ENCODE data around the gene CT55.
"Not testable (repeated sequence)": the region's sequence is repeated elsewhere in the genome, so short reads cannot be mapped to it uniquely, and the experiment has no call there.

CT55 gene

DNA sequence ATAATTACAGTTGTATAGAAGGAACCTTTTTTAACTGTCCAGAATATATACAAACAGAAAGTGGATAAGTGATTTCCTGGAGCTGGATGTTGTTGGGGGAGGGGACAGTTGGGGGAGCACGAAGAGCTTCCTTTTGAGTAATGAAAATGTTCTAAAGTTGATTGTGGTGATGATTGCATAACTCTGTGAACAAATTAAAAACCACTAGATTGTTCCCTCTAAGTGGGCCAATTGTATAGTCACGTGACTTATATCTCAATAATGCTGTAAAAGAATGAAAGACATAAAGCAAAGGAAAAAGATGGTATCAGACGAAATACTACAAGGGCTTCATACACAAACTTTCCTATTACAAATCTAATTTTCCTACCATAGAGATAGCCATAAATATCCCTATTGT, 2.7 kb downstream of the CT55 start:
- H3K4me1 ChIP-seq (ENCODE audit: control insufficient read depth, insufficient read depth, low read length, unreplicated experiment) = no peaks in the 10 kb centered on the region
- no peak overlapping the region for H2AFZ ChIP-seq (ENCODE audit: low read length, unreplicated experiment)
- no peaks in the 10 kb centered on the region for H3K36me3 ChIP-seq (ENCODE audit: insufficient read depth, low read length)
- no peak overlapping the region for H3K4me3 ChIP-seq (ENCODE audit: low read depth, low read length)
- H3K27ac ChIP-seq (ENCODE audit: low read depth, low read length) = no peak overlapping the region
- no peaks in the 10 kb centered on the region for H3K79me2 ChIP-seq (ENCODE audit: control insufficient read depth, insufficient read depth, low read length, unreplicated experiment)
- H3K27me3 ChIP-seq (ENCODE audit: insufficient read depth, low read length) = no peaks in the 10 kb centered on the region

DNA sequence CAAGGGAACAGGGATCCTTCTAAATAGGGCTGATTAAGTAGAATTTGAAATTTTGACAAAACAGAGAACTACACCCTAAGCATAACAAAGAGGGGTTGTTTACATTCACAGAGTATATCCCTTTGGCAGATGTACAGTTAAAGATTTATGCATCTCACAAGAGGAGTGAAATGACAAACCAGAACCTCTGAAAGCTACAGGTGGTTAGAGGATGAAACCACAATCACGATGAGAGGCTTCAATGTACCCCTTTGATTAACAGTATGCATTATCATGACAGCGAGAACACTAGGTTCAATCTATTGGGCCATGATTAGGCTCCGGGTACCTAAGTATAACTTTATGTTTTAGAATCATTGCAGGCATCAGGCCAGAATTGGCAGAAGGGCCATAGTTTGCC, 16.5 kb downstream of the CT55 start:
- H3K4me1 ChIP-seq (ENCODE audit: control insufficient read depth, insufficient read depth, low read length, unreplicated experiment); H3K27me3 ChIP-seq (ENCODE audit: insufficient read depth, low read length); H2AFZ ChIP-seq (ENCODE audit: low read length, unreplicated experiment); H3K79me2 ChIP-seq (ENCODE audit: control insufficient read depth, insufficient read depth, low read length, unreplicated experiment); H3K4me3 ChIP-seq (ENCODE audit: low read depth, low read length); H3K27ac ChIP-seq (ENCODE audit: low read depth, low read length); H3K36me3 ChIP-seq (ENCODE audit: insufficient read depth, low read length): not testable (repeated sequence)

DNA sequence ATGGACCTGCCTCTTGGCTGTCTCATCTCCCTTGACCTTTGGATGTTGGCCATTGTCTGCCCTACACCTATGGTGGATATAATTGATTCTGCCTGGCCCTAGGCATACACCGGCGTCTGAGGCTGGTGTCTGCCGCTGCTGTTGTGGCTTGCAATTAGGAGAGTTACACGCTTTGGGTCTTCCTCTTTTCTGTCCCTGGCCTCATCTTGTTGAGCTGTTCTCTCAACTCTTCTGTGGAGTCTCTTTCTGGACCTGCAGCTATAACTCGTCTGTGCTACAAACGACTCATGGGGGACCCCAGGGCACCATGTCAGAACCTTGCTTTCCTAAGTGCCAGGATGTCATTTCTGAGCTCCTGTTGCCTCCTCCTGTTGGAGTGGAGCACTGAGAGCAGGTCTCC, 45.1 kb downstream of the CT55 start:
- not testable (repeated sequence) for H3K4me1 ChIP-seq (ENCODE audit: control insufficient read depth, insufficient read depth, low read length, unreplicated experiment); H2AFZ ChIP-seq (ENCODE audit: low read length, unreplicated experiment); H3K27ac ChIP-seq (ENCODE audit: low read depth, low read length); H3K27me3 ChIP-seq (ENCODE audit: insufficient read depth, low read length); H3K4me3 ChIP-seq (ENCODE audit: low read depth, low read length); H3K36me3 ChIP-seq (ENCODE audit: insufficient read depth, low read length); H3K79me2 ChIP-seq (ENCODE audit: control insufficient read depth, insufficient read depth, low read length, unreplicated experiment)

DNA sequence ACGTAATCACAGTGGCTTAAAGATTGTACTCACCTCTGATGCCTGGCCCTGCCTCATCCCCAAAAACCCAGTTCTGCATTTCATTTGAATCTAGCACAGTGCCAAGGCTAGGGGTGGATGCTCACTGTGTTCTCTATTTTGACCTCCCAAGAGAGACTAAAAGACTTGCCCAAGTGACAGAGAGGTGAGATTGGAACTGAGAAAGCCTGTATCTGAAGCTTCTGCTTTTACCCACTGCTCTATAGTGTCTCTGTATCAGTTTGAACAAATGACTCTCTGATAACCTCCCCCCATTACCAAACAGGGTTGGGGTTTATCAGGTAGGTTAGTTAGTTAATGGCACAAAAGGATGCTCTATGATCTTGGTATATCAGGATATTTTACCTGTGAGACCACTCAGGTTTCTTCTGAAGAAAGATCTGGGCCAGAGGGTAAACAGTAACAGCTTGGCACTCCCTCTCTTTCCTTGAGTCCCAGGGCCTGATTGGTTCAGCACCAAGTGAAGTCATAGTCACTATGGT, 51.1 kb downstream of the CT55 start, which contains the start of gene ETDB:
Gene ETDB, minus strand, starts transcription at position 471 of the 521 bp plus-strand sequence. CDS start 1,265 bp downstream, outside the sequence.
- not testable (repeated sequence) for H3K79me2 ChIP-seq (ENCODE audit: control insufficient read depth, insufficient read depth, low read length, unreplicated experiment); H3K36me3 ChIP-seq (ENCODE audit: insufficient read depth, low read length); H3K27ac ChIP-seq (ENCODE audit: low read depth, low read length); H3K27me3 ChIP-seq (ENCODE audit: insufficient read depth, low read length); H3K4me3 ChIP-seq (ENCODE audit: low read depth, low read length); H3K4me1 ChIP-seq (ENCODE audit: control insufficient read depth, insufficient read depth, low read length, unreplicated experiment); H2AFZ ChIP-seq (ENCODE audit: low read length, unreplicated experiment)

- H3K27ac ChIP-seq (ENCODE audit: low read depth, low read length); H3K4me1 ChIP-seq (ENCODE audit: control insufficient read depth, insufficient read depth, low read length, unreplicated experiment); H3K27me3 ChIP-seq (ENCODE audit: insufficient read depth, low read length); H3K79me2 ChIP-seq (ENCODE audit: control insufficient read depth, insufficient read depth, low read length, unreplicated experiment); H3K4me3 ChIP-seq (ENCODE audit: low read depth, low read length); H2AFZ ChIP-seq (ENCODE audit: low read length, unreplicated experiment); H3K36me3 ChIP-seq (ENCODE audit: insufficient read depth, low read length): not testable (repeated sequence)
Observed at GRCh38 chrX:135116064-135116463, 55.1 kb downstream of the CT55 start.

GRCh38 chrX:135114392-135114791, 56.8 kb downstream of the CT55 start:
- H3K4me1 ChIP-seq (ENCODE audit: control insufficient read depth, insufficient read depth, low read length, unreplicated experiment) = no peaks in the 10 kb centered on the region
- H3K27me3 ChIP-seq (ENCODE audit: insufficient read depth, low read length) = peaks cover 11% of the 10 kb centered on the region
- no peaks in the 10 kb centered on the region for H3K36me3 ChIP-seq (ENCODE audit: insufficient read depth, low read length)
- no peak overlapping the region for H3K27ac ChIP-seq (ENCODE audit: low read depth, low read length)
- H3K4me3 ChIP-seq (ENCODE audit: low read depth, low read length) = no peak overlapping the region
- H2AFZ ChIP-seq (ENCODE audit: low read length, unreplicated experiment) = no peak overlapping the region
- no peaks in the 10 kb centered on the region for H3K79me2 ChIP-seq (ENCODE audit: control insufficient read depth, insufficient read depth, low read length, unreplicated experiment)

- Histone ChIP-seq H3K27ac (ENCODE audit: low read depth, low read length) (no peak overlapping the region), H3K4me3 (ENCODE audit: low read depth, low read length) (no peak overlapping the region), H3K27me3 (ENCODE audit: insufficient read depth, low read length) (peaks cover 19% of the 10 kb centered on the region), H3K4me1 (ENCODE audit: control insufficient read depth, insufficient read depth, low read length, unreplicated experiment) (no peaks in the 10 kb centered on the region), H2AFZ (ENCODE audit: low read length, unreplicated experiment) (no peak overlapping the region), H3K36me3 (ENCODE audit: insufficient read depth, low read length) (no peaks in the 10 kb centered on the region), H3K79me2 (ENCODE audit: control insufficient read depth, insufficient read depth, low read length, unreplicated experiment) (no peaks in the 10 kb centered on the region)
Observed at GRCh38 chrX:135112743-135113142, 58.5 kb downstream of the CT55 start.

DNA sequence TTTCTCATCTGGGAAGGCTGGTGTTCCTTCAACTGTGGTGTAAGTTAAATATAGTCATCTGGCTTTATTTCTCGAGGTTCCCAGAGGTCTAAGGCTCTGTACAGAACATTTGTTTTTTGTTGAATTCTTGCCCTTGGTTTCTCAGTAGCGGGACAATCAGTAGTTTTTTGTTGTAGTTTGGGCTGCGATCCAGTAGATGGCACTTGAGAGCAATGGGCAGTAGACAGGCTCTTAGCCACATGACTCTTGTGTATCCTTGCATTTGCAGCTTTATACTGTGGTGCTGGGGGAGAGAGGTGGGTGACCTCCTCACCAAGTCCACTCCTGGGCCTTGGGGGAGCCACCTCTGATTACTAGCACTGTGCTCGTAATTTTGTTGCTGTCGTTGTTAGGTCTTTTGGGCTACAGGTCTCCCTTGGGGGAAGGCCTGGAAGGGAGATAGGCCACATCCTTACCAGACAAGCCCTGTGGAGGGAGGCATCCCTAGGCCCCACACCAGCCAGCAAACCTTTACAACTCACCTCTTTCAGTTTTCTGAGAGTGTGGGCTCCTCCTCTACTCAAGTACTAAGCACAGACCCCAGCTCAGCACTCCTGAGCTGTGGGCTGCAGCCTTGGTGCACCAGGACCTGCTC, 59.0 kb downstream of the CT55 start:
- Histone ChIP-seq H3K4me3 (ENCODE audit: low read depth, low read length) (no peak overlapping the region), H3K27me3 (ENCODE audit: insufficient read depth, low read length) (peaks cover 19% of the 10 kb centered on the region), H3K27ac (ENCODE audit: low read depth, low read length) (no peak overlapping the region), H3K4me1 (ENCODE audit: control insufficient read depth, insufficient read depth, low read length, unreplicated experiment) (no peaks in the 10 kb centered on the region), H3K79me2 (ENCODE audit: control insufficient read depth, insufficient read depth, low read length, unreplicated experiment) (no peaks in the 10 kb centered on the region), H3K36me3 (ENCODE audit: insufficient read depth, low read length) (no peaks in the 10 kb centered on the region), H2AFZ (ENCODE audit: low read length, unreplicated experiment) (no peak overlapping the region)

GRCh38 chrX:135109554-135109953, 61.6 kb downstream of the CT55 start:
- Histone ChIP-seq H3K79me2 (ENCODE audit: control insufficient read depth, insufficient read depth, low read length, unreplicated experiment) (no peaks in the 10 kb centered on the region), H3K36me3 (ENCODE audit: insufficient read depth, low read length) (no peaks in the 10 kb centered on the region), H3K4me1 (ENCODE audit: control insufficient read depth, insufficient read depth, low read length, unreplicated experiment) (no peaks in the 10 kb centered on the region), H3K4me3 (ENCODE audit: low read depth, low read length) (no peak overlapping the region), H2AFZ (ENCODE audit: low read length, unreplicated experiment) (no peak overlapping the region), H3K27me3 (ENCODE audit: insufficient read depth, low read length) (peaks cover 23% of the 10 kb centered on the region), H3K27ac (ENCODE audit: low read depth, low read length) (no peak overlapping the region)

Data from ACC112 (cell line).